H1 (cell line): Measurements from ENCODE around the gene UBE2O. TPM values are rescaled to one million over a fixed set of nuclear protein-coding genes. Genes with fewer than 3 reads are reported as not detected.

Source experiments
- CTCF ChIA-PET: fragments of 300-600 bp; sonication (Branson Sonifier 250); formaldehyde crosslinking; loops from one replicate; lab custom pipeline; 2021; ENCODE audit not compliant: partially characterized antibody; lab: Charles Lee
- POLR2A ChIA-PET: fragments of 300-600 bp; sonication (Branson Sonifier 250); formaldehyde crosslinking; loops from one replicate; lab custom pipeline; 2021; ENCODE audit warnings: inconsistent platforms; ENCODE audit not compliant: partially characterized antibody; lab: Charles Lee
- DNase-seq, 2 experiments: peaks; one replicate each; pipeline versions ENCODE4 v3.0.0 to v3.0.0-alpha.2; 2010 to 2022; ENCODE audit warnings: low spot score in 2 of 2, low read depth in 1 of 2, mixed read lengths in 1 of 2
- FAIRE-seq: peaks from 2 replicates; lab custom pipeline; 2011; peaks lifted over from hg19 to GRCh38; lab: Jason Lieb, UNC
- H2AFZ ChIP-seq: 2 replicates; pipeline ENCODE4 v1.8.1; 2012; ENCODE audit warnings: low read length, inconsistent platforms
- H2AK5ac ChIP-seq: 2 replicates; pipeline ENCODE4 v1.6.1; 2013; ENCODE audit warnings: low read depth, low read length
- H2BK120ac ChIP-seq: replicated peaks from 2 replicates; pipeline ENCODE3; 2013; ENCODE audit warnings: low read depth, low read length, inconsistent platforms
- H2BK12ac ChIP-seq: 2 replicates; pipeline ENCODE4 v1.6.1; 2013; ENCODE audit warnings: low read depth, low read length
- H2BK15ac ChIP-seq: 2 replicates; pipeline ENCODE4 v1.6.1; 2013; ENCODE audit warnings: low read length
- H2BK20ac ChIP-seq: 2 replicates; pipeline ENCODE4 v1.6.1; 2013; ENCODE audit warnings: low read length
- H2BK5ac ChIP-seq: 2 replicates; pipeline ENCODE4 v1.6.1; 2013; ENCODE audit warnings: low read depth, low read length
- H3K14ac ChIP-seq: 2 replicates; pipeline ENCODE4 v1.6.1; 2013; ENCODE audit warnings: inconsistent platforms; ENCODE audit not compliant: insufficient read length
- H3K18ac ChIP-seq: 2 replicates; pipeline ENCODE4 v1.6.1; 2013; ENCODE audit warnings: low read length; ENCODE audit errors: extremely low read depth
- H3K23ac ChIP-seq: 2 replicates; pipeline ENCODE4 v1.6.1; 2013; ENCODE audit warnings: inconsistent platforms; ENCODE audit not compliant: insufficient read length
- H3K23me2 ChIP-seq: 2 replicates; pipeline ENCODE4 v1.6.1; 2013; ENCODE audit warnings: low read depth, low read length
- H3K27ac ChIP-seq: 2 replicates; pipeline ENCODE4 v1.6.1; 2011; ENCODE audit warnings: low read depth, low read length, inconsistent platforms
- H3K27me3 ChIP-seq, 4 experiments: replicated peaks in 1 of 4; 1 replicate in 1 of 4; 2 replicates in 3 of 4; pipeline versions ENCODE4 v1.6.1 to v1.8.1; 2011 to 2013; ENCODE audit warnings: low read length in 3 of 4, mild to moderate bottlenecking in 3 of 4, inconsistent platforms in 2 of 4, mixed read lengths in 2 of 4, moderate library complexity in 1 of 4; ENCODE audit not compliant: control insufficient read depth in 3 of 4, insufficient read depth in 3 of 4; ENCODE audit errors: extremely low read depth in 1 of 4
- H3K36me3 ChIP-seq, 4 experiments: 2 replicates each; pipeline versions ENCODE4 v1.6.1 to v1.8.1; 2011 to 2013; ENCODE audit warnings: mild to moderate bottlenecking in 4 of 4, low read length in 3 of 4, moderate library complexity in 2 of 4, control low read depth in 1 of 4, inconsistent platforms in 1 of 4; ENCODE audit not compliant: insufficient read depth in 4 of 4, control insufficient read depth in 2 of 4
- H3K4ac ChIP-seq: replicated peaks from 2 replicates; pipeline ENCODE3; 2013; ENCODE audit warnings: low read length, low read depth, mixed read lengths, inconsistent platforms; ENCODE audit not compliant: insufficient read length
- H3K4me1 ChIP-seq, 4 experiments: replicated peaks in 1 of 4; 1 replicate in 1 of 4; 2 replicates in 3 of 4; pipeline versions ENCODE4 v1.6.1 to v1.8.1; 2011 to 2013; ENCODE audit warnings: low read length in 3 of 4, inconsistent platforms in 2 of 4, mixed read lengths in 1 of 4; ENCODE audit not compliant: insufficient read depth in 4 of 4, control insufficient read depth in 3 of 4
- H3K4me2 ChIP-seq, 2 experiments: 2 replicates each; pipeline versions ENCODE4 v1.6.1 to v1.8.1; 2011 to 2013; ENCODE audit warnings: low read depth in 2 of 2, low read length in 2 of 2, control low read depth in 1 of 2, inconsistent platforms in 1 of 2, mild to moderate bottlenecking in 1 of 2; ENCODE audit not compliant: insufficient read depth in 1 of 2
- H3K4me3 ChIP-seq, 4 experiments: fragments of 200-600, 300-600 bp in 1 of 4; sonication (generic), shearing (Covaris generic), sonication (Bioruptor Twin) in 1 of 4; 2 replicates each; pipeline versions ENCODE4 v1.5.1 to v1.8.1; 2011 to 2016; ENCODE audit warnings: low read length in 4 of 4, low read depth in 3 of 4, control low read depth in 2 of 4, inconsistent platforms in 2 of 4, mild to moderate bottlenecking in 2 of 4, mixed read lengths in 1 of 4, moderate library complexity in 1 of 4; ENCODE audit not compliant: insufficient read depth in 2 of 4; ENCODE audit errors: extremely low read depth in 1 of 4
- H3K56ac ChIP-seq: replicated peaks from 2 replicates; pipeline ENCODE3; 2013; ENCODE audit warnings: low read depth, mild to moderate bottlenecking, mixed read lengths, low read length, inconsistent platforms; ENCODE audit not compliant: insufficient read length
- H3K79me1 ChIP-seq: 2 replicates; pipeline ENCODE4 v1.6.1; 2013; ENCODE audit warnings: low read depth, low read length, control low read depth
- H3K79me2 ChIP-seq, 2 experiments: 2 replicates each; pipeline versions ENCODE4 v1.6.1 to v1.8.1; 2012 to 2013; ENCODE audit warnings: low read length in 2 of 2, mild to moderate bottlenecking in 2 of 2, inconsistent platforms in 1 of 2; ENCODE audit not compliant: insufficient read depth in 2 of 2, control insufficient read depth in 1 of 2
- H3K9ac ChIP-seq, 4 experiments: replicated peaks in 1 of 4; 1 replicate in 1 of 4; 2 replicates in 3 of 4; pipeline versions ENCODE4 v1.6.1 to v1.8.1; 2011 to 2013; ENCODE audit warnings: low read depth in 3 of 4, low read length in 3 of 4, control low read depth in 2 of 4, mild to moderate bottlenecking in 2 of 4, moderate library complexity in 2 of 4, inconsistent platforms in 1 of 4; ENCODE audit errors: extremely low read depth in 1 of 4
- H3K9me3 ChIP-seq, 2 experiments: 2 replicates each; pipeline versions ENCODE4 v1.6.1 to v1.8.1; 2012 to 2013; ENCODE audit warnings: mild to moderate bottlenecking in 2 of 2, moderate library complexity in 2 of 2, control low read depth in 1 of 2, inconsistent platforms in 1 of 2, low read depth in 1 of 2, low read length in 1 of 2, mixed read lengths in 1 of 2; ENCODE audit not compliant: insufficient read depth in 2 of 2
- H4K20me1 ChIP-seq, 2 experiments: replicated peaks in 1 of 2; 2 replicates each; pipeline versions ENCODE3 to v1.8.1; 2011 to 2013; ENCODE audit warnings: inconsistent platforms in 2 of 2, low read length in 2 of 2, mild to moderate bottlenecking in 1 of 2; ENCODE audit not compliant: insufficient read depth in 2 of 2, control insufficient read depth in 1 of 2
- H4K5ac ChIP-seq: 2 replicates; pipeline ENCODE4 v1.6.1; 2013; ENCODE audit warnings: low read length, low read depth, mixed read lengths, inconsistent platforms; ENCODE audit not compliant: insufficient read length
- H4K8ac ChIP-seq: 2 replicates; pipeline ENCODE4 v1.8.0; 2013; ENCODE audit warnings: mild to moderate bottlenecking, moderate library complexity, low read length, inconsistent platforms; ENCODE audit not compliant: insufficient read depth; ENCODE audit errors: extremely low read depth
- H4K91ac ChIP-seq: replicated peaks from 2 replicates; pipeline ENCODE3; 2013; ENCODE audit warnings: low read length, mixed read lengths, inconsistent platforms; ENCODE audit not compliant: insufficient read length
- CTCF ChIP-seq, 3 experiments: IDR thresholded peaks; 1 replicate in 2 of 3; 2 replicates in 1 of 3; pipeline versions ENCODE4 v1.5.1 to v1.6.1; 2011; ENCODE audit warnings: low read length in 3 of 3, mild to moderate bottlenecking in 3 of 3, inconsistent platforms in 2 of 3, low read depth in 1 of 3, moderate library complexity in 1 of 3; ENCODE audit not compliant: insufficient read depth in 1 of 3; ENCODE audit errors: control extremely low read depth in 1 of 3
- E2F6 ChIP-seq: IDR thresholded peaks from 2 replicates; pipeline ENCODE4 v1.6.1; 2012; ENCODE audit warnings: inconsistent platforms
- FOSL1 ChIP-seq: IDR thresholded peaks from 2 replicates; pipeline ENCODE4 v1.6.1; 2011; ENCODE audit warnings: mild to moderate bottlenecking, low read depth, low read length, moderate library complexity; ENCODE audit not compliant: insufficient read depth
- HDAC6 ChIP-seq: IDR thresholded peaks from one replicate; pipeline ENCODE4 v1.7.1; 2012; ENCODE audit warnings: low read depth, mild to moderate bottlenecking, inconsistent platforms, low read length, moderate library complexity
- RXRA ChIP-seq: IDR thresholded peaks from 2 replicates; pipeline ENCODE4 v1.6.1; 2011; ENCODE audit warnings: low read depth, mild to moderate bottlenecking, low read length, moderate library complexity; ENCODE audit not compliant: insufficient read depth
- SP2 ChIP-seq: IDR thresholded peaks from 2 replicates; pipeline ENCODE4 v1.6.1; 2012; ENCODE audit warnings: mild to moderate bottlenecking, low read length, inconsistent platforms
- SUZ12 ChIP-seq: fragments of 200-600 bp; sonication (generic); IDR thresholded peaks from 2 replicates; pipeline ENCODE4 v1.6.1; 2012; ENCODE audit warnings: mild to moderate bottlenecking, inconsistent platforms, low read length, moderate library complexity, mixed read lengths
- TAF7 ChIP-seq: optimal IDR thresholded peaks from 2 replicates; pipeline ENCODE3; 2011; ENCODE audit warnings: low read depth, mild to moderate bottlenecking, inconsistent platforms, low read length, moderate library complexity, borderline replicate concordance
- TEAD4 ChIP-seq: IDR thresholded peaks from 2 replicates; pipeline ENCODE4 v1.6.1; 2012; ENCODE audit warnings: low read depth, low read length, inconsistent platforms, mixed read lengths
- WGBS, 2 experiments: shearing (Covaris generic) in 1 of 2; methylation state at CpG; one replicate each; pipeline versions ENCODE4 v1.1.6 to v1.1.7; 2013 to 2015; ENCODE audit warnings: low lambda C conversion rate in 2 of 2, mixed read lengths in 2 of 2, inconsistent platforms in 1 of 2, low coverage in 1 of 2, missing lambda C conversion rate in 1 of 2; ENCODE audit not compliant: insufficient replicate concordance in 2 of 2, insufficient coverage in 1 of 2, insufficient read length in 1 of 2; ENCODE audit errors: extremely low coverage in 1 of 2, missing lambda C conversion rate in 1 of 2; 5-methylcytosine and 5-hydroxymethylcytosine counted together
- polyA plus RNA-seq, 7 experiments: library from polyadenylated mRNA; depleted of rRNA in 3 of 7; stranded (reverse) in 5 of 7; unstranded in 2 of 7; fragments of >200 nt in 5 of 7; fragments of 200-250 nt in 2 of 7; gene quantifications; 1 replicate in 5 of 7; 2 replicates in 1 of 7; 4 replicates in 1 of 7; pipeline versions ENCODE4 v1.2.1 to v1.2.3, GENCODE V29; 2011 to 2013; ENCODE audit warnings: missing spikeins in 2 of 7, mixed read lengths in 2 of 7
- total RNA-seq: library from RNA; stranded (reverse); fragmentation: NEBNext Ultra II Directional; extraction: Animal tissue kit (Norgen Biotek cat#: 25700); gene quantifications from 2 replicates; pipeline ENCODE4 v1.2.1, GENCODE V29; 2021

Gene UBE2O
- total and polyA plus RNA-seq, 2 of the 8 experiments (the other 6 are each of a cell fraction or from before 2014, with no cell fraction given), result 24.4 to 63.0 TPM

- WGBS, 2 experiments, result 93% methylated on average over 15 of the region's 16 CpGs; no CpG with 5 or more reads in 1 of the 2 experiments
- Histone ChIP-seq H3K56ac (no peak overlapping the region), H3K79me2 (peaks cover 4 to 25% of the 10 kb centered on the region in 2 experiments), H2BK12ac (no peak overlapping the region), H3K4me1 (no peaks in the 10 kb centered on the region; a peak in 1 of 7 replicates), H2BK120ac (no peak overlapping the region), H2BK5ac (no peak overlapping the region), H3K4me3 (no peak overlapping the region), H3K27ac (no peak overlapping the region), H4K8ac (no peak overlapping the region), H3K14ac (no peak overlapping the region), H3K9me3 (no peaks in the 10 kb centered on the region), H2BK15ac (no peak overlapping the region), H3K79me1 (peaks cover 19% of the 10 kb centered on the region), H3K4ac (no peak overlapping the region), H3K18ac (no peak overlapping the region), H2AK5ac (no peak overlapping the region), H3K23me2 (no peaks in the 10 kb centered on the region), H4K91ac (no peak overlapping the region), H4K5ac (no peak overlapping the region), H2BK20ac (no peak overlapping the region), H3K4me2 (no peak overlapping the region), H3K9ac (no peak overlapping the region), H4K20me1 (peaks cover 6 to 27% of the 10 kb centered on the region in 2 experiments), H2AFZ (no peak overlapping the region), H3K23ac (no peak overlapping the region), H3K27me3 (no peaks in the 10 kb centered on the region), H3K36me3 (peaks cover 10 to 31% (median 26%) of the 10 kb centered on the region in 4 experiments)
- DNase-seq (no peak), FAIRE-seq (no peak)
- POLR2A ChIA-PET, result no interaction called here
- CTCF ChIA-PET, result interaction anchor here (0.6 to 14.5 kb wide), 15 partner anchors 8 to 1414 kb away, joined by 3 to 197 read pairs (median 4); partner anchors contain the start of gene PRPSAP1
- TF ChIP-seq FOSL1 (no peak), RXRA (no peak), CTCF (IDR thresholded peaks at IDR 0.05; ENCODE audit: control extremely low read depth in 1 of 3, insufficient read depth in 1 of 3, low read depth in 1 of 3, low read length in 3 of 3) (no peak), E2F6 (no peak), TAF7 (no peak), HDAC6 (no peak), SUZ12 (no peak), SP2 (no peak), TEAD4 (no peak)
Measured at GRCh38 chr17:76405967-76406647, 46.8 kb downstream of the UBE2O start.
